ENCODE results near the gene CRYBB1.

- TF ChIP-seq POLR2A (IDR thresholded peaks at IDR 0.05; ENCODE audit: low read depth, low read length): no peak
- TF ChIP-seq TAF1 (IDR thresholded peaks at IDR 0.05; ENCODE audit: low read depth, low read length): no peak
- no peak for TF ChIP-seq POLR2AphosphoS5 (IDR thresholded peaks at IDR 0.05; ENCODE audit: low read depth, low read length)
- TF ChIP-seq POU2F2 (IDR thresholded peaks at IDR 0.05; ENCODE audit: low read depth, low read length): no peak
- no peak for TF ChIP-seq PAX5 (IDR thresholded peaks at IDR 0.05; ENCODE audit: insufficient read depth, low read length, severe bottlenecking)
- no peak for TF ChIP-seq SPI1 (IDR thresholded peaks at IDR 0.05; ENCODE audit: low read depth, low read length)
These were observed 2.4 kb upstream of the CRYBB1 start for GRCh38 chr22:26620197-26620596.

Measured in GM12891 (cell line).